ENCODE data around the gene TESK2.

DNA sequence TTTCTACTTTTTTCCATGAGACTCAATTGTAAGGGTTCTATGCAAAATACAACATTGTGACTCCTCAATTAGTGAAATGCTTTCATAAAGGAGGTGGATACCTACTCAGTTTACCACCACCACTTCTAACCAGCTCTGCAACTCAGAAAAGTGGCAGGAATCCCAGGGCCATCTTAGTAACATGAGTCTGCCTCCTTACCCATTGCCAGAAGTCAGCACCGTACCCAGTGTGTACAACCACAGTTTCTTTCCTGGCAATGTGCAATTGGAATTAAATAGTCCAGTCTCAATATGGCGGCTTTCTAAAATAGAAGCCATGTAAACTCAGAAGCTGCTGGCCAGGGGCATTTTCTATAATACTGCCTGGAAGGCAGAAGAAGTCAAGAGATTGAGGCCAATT, 32.1 kb downstream of the TESK2 start:
- TF ChIP-seq, protein P1, sequence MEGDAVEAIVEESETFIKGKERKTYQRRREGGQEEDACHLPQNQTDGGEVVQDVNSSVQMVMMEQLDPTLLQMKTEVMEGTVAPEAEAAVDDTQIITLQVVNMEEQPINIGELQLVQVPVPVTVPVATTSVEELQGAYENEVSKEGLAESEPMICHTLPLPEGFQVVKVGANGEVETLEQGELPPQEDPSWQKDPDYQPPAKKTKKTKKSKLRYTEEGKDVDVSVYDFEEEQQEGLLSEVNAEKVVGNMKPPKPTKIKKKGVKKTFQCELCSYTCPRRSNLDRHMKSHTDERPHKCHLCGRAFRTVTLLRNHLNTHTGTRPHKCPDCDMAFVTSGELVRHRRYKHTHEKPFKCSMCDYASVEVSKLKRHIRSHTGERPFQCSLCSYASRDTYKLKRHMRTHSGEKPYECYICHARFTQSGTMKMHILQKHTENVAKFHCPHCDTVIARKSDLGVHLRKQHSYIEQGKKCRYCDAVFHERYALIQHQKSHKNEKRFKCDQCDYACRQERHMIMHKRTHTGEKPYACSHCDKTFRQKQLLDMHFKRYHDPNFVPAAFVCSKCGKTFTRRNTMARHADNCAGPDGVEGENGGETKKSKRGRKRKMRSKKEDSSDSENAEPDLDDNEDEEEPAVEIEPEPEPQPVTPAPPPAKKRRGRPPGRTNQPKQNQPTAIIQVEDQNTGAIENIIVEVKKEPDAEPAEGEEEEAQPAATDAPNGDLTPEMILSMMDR (IDR thresholded peaks at IDR 0.05 in 8 of 11, conservative IDR thresholded peaks at IDR 0.05 in 3 of 11): no peak
- no peak for TF ChIP-seq POLR2AphosphoS5 (IDR thresholded peaks at IDR 0.05)
- TF ChIP-seq POLR2A (IDR thresholded peaks at IDR 0.05): no peak
